HG02970 (cell line): ENCODE measurements around the gene C1orf35.

ENCODE experiments used
- ATAC-seq: cut with Tn5 transposase; IDR thresholded peaks from one replicate; pipeline ENCODE4 v1.9.1; 2021; ENCODE audit warnings: mild to moderate bottlenecking, moderate library complexity, moderate number of reproducible peaks; ENCODE audit not compliant: unreplicated experiment, low FRiP score

C1orf35 gene

GRCh38 chr1:228082214-228082917 is 20.8 kb downstream of the C1orf35 start, which contains the start of gene ARF1:
TSS of gene ARF1 (plus strand) at chr1:228082708. CDS start at chr1:228097115, 14,407 bp downstream.
- ATAC-seq, result peak; percentile 89

DNA sequence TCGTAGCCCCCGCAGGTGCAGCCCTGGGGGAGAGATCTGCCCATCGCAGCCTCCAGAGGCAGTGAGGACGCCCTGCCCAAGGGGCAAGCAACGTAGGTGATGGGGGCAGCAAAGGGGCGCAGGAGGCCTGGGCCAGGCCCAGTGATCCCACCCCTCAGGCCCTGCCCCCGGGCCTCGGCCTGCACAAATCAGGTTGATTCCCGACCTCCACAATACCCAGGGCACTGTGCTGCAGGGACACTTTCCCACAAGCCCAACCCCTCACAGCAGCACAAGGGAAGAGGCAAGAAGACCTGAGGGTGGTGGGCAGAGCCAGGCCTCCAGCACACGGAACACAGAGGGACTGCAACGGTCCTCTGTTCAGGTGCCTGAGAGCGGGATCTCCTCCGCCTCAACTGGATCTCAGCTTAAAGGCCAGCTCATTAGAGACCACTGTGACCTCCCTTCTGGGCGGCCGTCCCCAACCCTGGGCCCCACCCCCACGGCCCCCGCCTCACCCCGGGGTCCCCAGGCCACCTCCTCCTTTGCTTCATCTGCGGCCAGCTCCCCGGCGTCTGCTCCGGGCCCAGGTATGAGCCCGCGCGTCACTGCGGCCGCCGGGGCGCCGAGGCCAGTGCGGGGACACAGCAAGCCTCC is 21.4 kb downstream of the C1orf35 start:
- no peak for ATAC-seq

DNA sequence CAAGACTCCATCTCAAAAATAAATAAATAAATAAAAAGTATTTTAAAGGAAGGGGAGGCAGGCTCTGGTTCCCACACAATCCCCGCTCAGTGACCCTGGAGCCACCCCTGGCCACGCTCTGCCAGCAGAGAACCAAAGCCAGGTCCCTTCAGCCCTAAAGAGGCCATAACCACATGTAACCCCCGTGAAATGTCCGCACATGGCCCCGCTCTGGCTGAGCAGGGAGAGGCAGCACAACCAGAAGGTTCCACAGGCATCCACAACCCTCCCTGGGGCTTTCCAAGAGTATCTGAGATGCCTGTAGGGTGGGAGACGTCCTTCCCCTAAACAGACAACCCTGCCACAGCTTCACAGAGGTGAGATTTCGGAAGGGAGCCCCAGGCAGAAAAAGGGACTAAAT is 22.0 kb downstream of the C1orf35 start:
- ATAC-seq, result no peak

GRCh38 chr1:228079601-228080263 is 23.4 kb downstream of the C1orf35 start:
- no peak for ATAC-seq

DNA sequence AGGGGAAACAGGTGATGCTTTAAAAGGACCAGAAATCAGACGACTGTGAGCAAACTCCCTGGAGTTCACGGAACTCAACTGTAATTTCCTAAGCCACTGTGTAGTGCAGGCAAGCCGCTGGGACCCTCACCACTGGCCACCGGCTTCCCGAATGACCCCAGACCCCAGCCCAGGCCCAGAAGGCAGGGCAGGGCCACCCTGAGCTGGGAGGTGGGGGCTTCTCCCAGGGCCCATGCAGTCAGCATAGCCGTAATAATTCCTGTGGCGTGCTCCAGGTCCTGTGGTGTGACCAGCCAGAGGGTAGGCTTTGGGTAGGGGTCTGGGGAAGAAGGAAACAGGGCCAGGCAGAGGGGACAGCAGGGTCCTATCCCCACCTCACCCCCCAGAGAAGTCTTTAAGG is 24.1 kb downstream of the C1orf35 start:
- ATAC-seq, result no peak

GRCh38 chr1:228077565-228078330 is 25.4 kb downstream of the C1orf35 start:
- no peak for ATAC-seq

DNA sequence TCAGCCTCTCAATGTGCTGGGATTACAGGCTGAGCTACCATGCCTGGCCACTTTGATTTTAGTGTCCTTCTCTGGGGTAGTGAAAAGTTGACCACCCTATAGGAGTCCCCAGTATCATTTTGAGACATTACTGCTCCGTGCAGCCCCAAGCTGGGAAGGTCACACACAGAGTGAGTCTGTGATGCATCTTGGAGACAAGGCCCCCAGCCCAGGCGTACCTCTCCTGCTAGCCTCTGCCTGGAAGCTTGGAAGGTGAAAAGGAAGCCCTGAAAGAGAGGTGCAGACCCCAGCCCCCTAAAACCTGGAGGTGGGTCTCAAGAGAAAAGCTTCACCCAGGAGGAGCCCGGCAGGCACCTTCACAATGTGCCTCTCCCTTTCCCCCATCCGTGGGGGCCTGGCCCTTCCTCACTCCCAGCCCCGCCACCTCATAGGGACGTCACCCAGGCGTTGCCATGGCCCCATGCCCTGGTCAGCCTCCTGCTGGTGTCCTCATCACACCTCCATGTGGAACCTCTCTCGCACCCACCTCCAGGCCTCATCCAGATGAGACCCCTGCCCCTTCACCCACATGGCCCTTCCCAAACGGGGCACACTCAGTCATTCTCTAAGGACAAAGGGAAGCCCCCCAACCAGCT is 26.2 kb downstream of the C1orf35 start:
- ATAC-seq, result no peak

DNA sequence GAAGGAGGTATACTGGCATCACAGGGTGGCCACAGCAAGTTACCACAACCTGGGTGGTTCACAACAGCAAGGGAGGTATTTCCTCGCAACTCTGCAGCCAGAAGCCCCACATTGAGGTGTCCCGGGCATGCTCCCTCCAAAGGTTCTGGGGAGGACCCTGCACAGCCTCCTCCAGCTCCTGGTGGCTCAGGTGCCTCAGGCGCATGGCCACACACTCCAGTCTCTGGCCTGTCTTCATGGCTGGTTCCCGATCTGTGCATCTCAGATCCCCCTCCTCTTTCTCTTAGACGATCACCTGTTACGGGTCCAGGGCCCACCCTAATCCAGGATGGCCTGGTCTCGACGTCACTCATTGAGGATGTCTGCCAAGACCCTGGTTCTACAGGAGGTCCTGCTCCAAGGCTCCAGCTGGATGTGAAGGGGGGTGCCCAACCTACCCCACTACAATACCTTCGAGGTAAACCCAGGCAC is 27.3 kb downstream of the C1orf35 start:
- ATAC-seq, result no peak

GRCh38 chr1:228074954-228075730 is 28.0 kb downstream of the C1orf35 start:
- no peak for ATAC-seq

GRCh38 chr1:228073857-228074545 is 29.1 kb downstream of the C1orf35 start:
- ATAC-seq, result no peak

- no peak for ATAC-seq
Measured at GRCh38 chr1:228073061-228073856, 29.9 kb downstream of the C1orf35 start.

GRCh38 chr1:228072658-228073043 is 30.5 kb downstream of the C1orf35 start:
- no peak for ATAC-seq

GRCh38 chr1:228071839-228072657 is 31.1 kb downstream of the C1orf35 start:
- ATAC-seq, result no peak

DNA sequence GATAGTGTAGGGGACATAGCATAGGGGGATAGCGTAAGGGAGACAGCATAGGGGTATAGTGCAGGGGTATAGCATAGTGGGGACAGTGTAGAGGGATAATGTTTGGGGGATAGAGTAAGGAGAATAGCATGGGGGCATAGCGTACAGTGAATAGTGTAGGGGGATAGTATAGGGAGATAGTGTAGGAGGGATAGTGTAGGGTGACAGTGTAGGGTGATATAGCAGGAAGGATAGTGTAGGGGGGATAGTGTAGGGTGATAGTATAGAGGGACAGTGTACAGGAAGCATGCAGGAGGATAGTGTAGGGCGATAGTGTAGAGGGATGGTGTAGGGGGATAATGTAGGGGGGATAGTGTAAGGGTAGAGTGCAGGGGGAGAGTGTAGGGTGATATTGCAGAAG is 32.3 kb downstream of the C1orf35 start:
- ATAC-seq, result no peak

GRCh38 chr1:228070173-228070572 is 33.0 kb downstream of the C1orf35 start:
- no peak for ATAC-seq

- no peak for ATAC-seq
Measured at GRCh38 chr1:228068359-228068758, 34.8 kb downstream of the C1orf35 start.

DNA sequence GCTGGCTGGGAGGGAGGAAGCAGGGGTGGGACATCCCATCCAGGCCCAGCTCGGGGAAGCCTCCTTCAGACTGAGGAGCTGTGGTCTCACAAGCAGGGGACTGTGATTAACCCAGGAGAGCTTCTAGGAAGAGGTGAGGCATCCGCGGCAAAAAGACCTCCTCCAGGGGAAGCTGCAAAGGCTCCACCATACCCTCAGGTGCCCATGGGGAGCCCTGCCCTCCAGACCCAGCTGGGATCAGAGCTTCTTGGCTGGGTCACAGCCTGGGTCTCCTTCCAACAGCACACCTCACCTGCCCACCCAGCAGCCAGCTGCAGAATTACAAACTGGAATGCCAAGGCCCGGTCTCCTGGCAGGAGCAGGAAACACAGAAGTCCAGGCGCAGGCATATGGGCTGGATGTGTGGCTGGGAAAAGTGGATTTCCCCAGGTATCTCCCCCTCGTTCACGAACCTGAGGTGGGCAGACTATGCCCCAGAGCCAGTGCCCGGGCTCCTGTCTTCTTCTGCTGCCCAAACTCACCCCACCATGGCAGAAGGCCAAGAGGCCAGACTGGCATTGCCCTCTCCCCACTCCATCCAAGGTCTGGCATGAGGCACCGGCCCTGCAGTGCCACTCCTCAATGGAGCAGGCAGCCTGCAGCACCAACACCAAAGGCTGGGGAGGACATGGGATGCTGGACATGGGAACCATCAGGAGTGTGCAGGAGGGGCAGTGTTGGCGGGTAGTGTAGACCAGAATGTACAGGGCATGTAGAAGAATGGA is 36.1 kb downstream of the C1orf35 start:
- ATAC-seq, result no peak
